KMS-11 (cell line): Measurements from ENCODE around the gene B3GAT1.

Experiments used
- H2AFZ ChIP-seq: fragments of 200-600 bp; sonication (generic); 2 replicates; pipeline ENCODE4 v1.6.1; 2016; ENCODE audit warnings: antibody characterized with exemption, mixed run types, low read depth
- H3K27ac ChIP-seq: fragments of 200-600 bp; sonication (generic); 2 replicates; pipeline ENCODE4 v1.6.1; 2016; ENCODE audit warnings: mild to moderate bottlenecking, mixed run types
- H3K27me3 ChIP-seq: fragments of 200-600 bp; sonication (generic); 2 replicates; pipeline ENCODE4 v1.6.1; 2017; ENCODE audit warnings: mild to moderate bottlenecking, low read depth, mixed run types, moderate library complexity; ENCODE audit not compliant: insufficient read depth
- H3K36me3 ChIP-seq: fragments of 200-600 bp; sonication (generic); 2 replicates; pipeline ENCODE4 v1.6.1; 2017; ENCODE audit warnings: mild to moderate bottlenecking, mixed run types; ENCODE audit not compliant: insufficient read depth
- H3K4me1 ChIP-seq: fragments of 200-600 bp; sonication (generic); 2 replicates; pipeline ENCODE4 v1.6.1; 2016; ENCODE audit warnings: mild to moderate bottlenecking, low read depth, mixed run types; ENCODE audit not compliant: poor library complexity, severe bottlenecking
- H3K4me2 ChIP-seq: fragments of 200-600 bp; sonication (generic); 2 replicates; pipeline ENCODE4 v1.7.0; 2016; ENCODE audit warnings: mild to moderate bottlenecking, mixed run types
- H3K4me3 ChIP-seq: fragments of 200-600 bp; sonication (generic); IDR thresholded peaks from 2 replicates; pipeline ENCODE4 v1.6.1; 2017; ENCODE audit warnings: low read depth, low read length, mixed read lengths; ENCODE audit not compliant: insufficient read depth
- H3K79me2 ChIP-seq: fragments of 200-600 bp; sonication (generic); 2 replicates; pipeline ENCODE4 v1.6.1; 2016; ENCODE audit warnings: low read depth, mixed run types; ENCODE audit not compliant: insufficient read depth
- H3K9ac ChIP-seq: fragments of 200-600 bp; sonication (generic); 2 replicates; pipeline ENCODE4 v1.6.1; 2016; ENCODE audit warnings: mild to moderate bottlenecking, mixed run types
- H4K20me1 ChIP-seq: fragments of 200-600 bp; sonication (generic); 2 replicates; pipeline ENCODE4 v1.6.1; 2016; ENCODE audit warnings: mild to moderate bottlenecking, mixed run types; ENCODE audit not compliant: insufficient read depth
- TF ChIP-seq, protein P1 (sequence below): fragments of 200-600 bp; sonication (generic); conservative IDR thresholded peaks from 2 replicates; pipeline ENCODE4 v1.6.1; 2017; ENCODE audit warnings: low read depth, mild to moderate bottlenecking, antibody characterized with exemption, low read length, moderate library complexity, mixed read lengths

The B3GAT1 gene

DNA sequence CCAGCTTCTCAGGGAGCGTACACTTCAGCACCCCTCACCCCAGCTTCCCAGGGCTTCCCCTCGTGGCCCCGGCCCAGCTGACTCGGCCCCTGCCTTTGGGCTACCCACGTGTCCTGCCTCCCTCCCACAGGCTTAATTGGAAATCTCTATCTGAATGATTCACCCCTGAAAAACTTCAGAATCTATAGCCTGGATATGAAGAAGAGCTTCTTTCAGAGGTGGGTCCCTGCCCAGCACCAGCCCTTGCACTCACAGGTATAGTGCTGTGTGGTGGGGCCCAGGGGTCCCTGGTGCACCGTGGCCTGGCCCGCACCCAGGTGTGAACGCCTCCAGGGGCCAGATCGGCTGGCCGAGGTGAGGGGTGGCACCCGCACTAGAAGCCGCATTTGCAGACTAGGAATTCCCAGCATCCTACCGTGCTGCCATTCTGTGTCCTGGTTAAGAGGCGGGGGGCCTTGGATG is 38.4 kb downstream of the B3GAT1 start:
- no peaks in the 10 kb centered on the region for H3K27me3 ChIP-seq
- H3K4me3 ChIP-seq, result no peak overlapping the region
- no peak overlapping the region for H2AFZ ChIP-seq
- no peaks in the 10 kb centered on the region for H3K36me3 ChIP-seq
- no peak overlapping the region for H3K9ac ChIP-seq
- H3K4me1 ChIP-seq, result no peaks in the 10 kb centered on the region
- no peak overlapping the region for H3K4me2 ChIP-seq
- no peak overlapping the region for H3K27ac ChIP-seq
- no peaks in the 10 kb centered on the region for H3K79me2 ChIP-seq
- H4K20me1 ChIP-seq, result no peaks in the 10 kb centered on the region
- TF ChIP-seq, protein P1, sequence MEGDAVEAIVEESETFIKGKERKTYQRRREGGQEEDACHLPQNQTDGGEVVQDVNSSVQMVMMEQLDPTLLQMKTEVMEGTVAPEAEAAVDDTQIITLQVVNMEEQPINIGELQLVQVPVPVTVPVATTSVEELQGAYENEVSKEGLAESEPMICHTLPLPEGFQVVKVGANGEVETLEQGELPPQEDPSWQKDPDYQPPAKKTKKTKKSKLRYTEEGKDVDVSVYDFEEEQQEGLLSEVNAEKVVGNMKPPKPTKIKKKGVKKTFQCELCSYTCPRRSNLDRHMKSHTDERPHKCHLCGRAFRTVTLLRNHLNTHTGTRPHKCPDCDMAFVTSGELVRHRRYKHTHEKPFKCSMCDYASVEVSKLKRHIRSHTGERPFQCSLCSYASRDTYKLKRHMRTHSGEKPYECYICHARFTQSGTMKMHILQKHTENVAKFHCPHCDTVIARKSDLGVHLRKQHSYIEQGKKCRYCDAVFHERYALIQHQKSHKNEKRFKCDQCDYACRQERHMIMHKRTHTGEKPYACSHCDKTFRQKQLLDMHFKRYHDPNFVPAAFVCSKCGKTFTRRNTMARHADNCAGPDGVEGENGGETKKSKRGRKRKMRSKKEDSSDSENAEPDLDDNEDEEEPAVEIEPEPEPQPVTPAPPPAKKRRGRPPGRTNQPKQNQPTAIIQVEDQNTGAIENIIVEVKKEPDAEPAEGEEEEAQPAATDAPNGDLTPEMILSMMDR, result no peak

DNA sequence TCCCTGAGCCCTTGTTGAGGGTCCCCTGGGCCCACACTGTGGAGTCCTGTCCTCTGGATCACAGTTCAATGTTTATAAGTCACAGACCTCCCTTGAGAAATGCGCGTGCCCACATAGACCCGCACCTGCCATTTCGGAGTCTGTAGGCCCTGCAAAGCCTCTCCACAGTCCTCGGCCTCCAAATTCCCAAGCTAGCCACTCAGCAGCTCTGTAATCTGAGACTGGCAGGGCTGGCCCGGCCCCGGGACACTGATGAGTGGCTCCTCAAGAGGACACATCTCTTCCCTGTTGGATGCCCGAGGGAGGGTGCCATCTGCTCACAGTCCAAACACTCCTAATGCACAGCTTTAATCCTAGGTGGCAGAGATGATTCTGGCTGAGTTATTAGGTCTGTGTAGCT is 39.1 kb downstream of the B3GAT1 start:
- Histone ChIP-seq H3K4me2 (no peak overlapping the region), H3K9ac (no peak overlapping the region), H3K79me2 (no peaks in the 10 kb centered on the region), H3K27me3 (no peaks in the 10 kb centered on the region), H3K4me1 (no peaks in the 10 kb centered on the region), H3K4me3 (no peak overlapping the region), H3K27ac (no peak overlapping the region), H4K20me1 (no peaks in the 10 kb centered on the region), H2AFZ (no peak overlapping the region), H3K36me3 (no peaks in the 10 kb centered on the region)
- TF ChIP-seq, protein P1, result no peak

DNA sequence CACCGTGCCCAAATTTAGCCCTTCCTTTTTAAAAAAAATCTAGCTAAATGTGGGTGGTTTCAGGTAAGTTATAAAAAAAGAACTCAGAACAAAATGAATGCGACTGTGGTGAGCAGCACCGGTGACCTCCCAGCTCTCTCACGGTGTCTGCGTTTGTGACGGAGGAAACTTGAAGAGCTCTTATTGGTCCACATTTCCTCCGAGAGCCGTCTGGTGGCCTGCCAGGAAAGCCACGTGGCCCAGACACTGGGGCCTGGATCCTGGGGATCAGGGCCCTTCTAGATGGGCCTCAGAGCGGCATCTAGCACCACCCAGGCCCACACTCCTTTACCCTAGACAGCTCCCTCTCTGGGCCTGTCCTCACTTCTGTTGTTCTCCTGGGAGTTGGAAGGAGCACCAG is 39.5 kb downstream of the B3GAT1 start:
- no peak overlapping the region for H3K9ac ChIP-seq
- no peak overlapping the region for H3K4me2 ChIP-seq
- H3K4me3 ChIP-seq, result no peak overlapping the region
- no peaks in the 10 kb centered on the region for H4K20me1 ChIP-seq
- H3K27me3 ChIP-seq, result no peaks in the 10 kb centered on the region
- H3K36me3 ChIP-seq, result no peaks in the 10 kb centered on the region
- H3K79me2 ChIP-seq, result no peaks in the 10 kb centered on the region
- no peak overlapping the region for H3K27ac ChIP-seq
- TF ChIP-seq, protein P1, result no peak
- H3K4me1 ChIP-seq, result no peaks in the 10 kb centered on the region
- no peak overlapping the region for H2AFZ ChIP-seq

DNA sequence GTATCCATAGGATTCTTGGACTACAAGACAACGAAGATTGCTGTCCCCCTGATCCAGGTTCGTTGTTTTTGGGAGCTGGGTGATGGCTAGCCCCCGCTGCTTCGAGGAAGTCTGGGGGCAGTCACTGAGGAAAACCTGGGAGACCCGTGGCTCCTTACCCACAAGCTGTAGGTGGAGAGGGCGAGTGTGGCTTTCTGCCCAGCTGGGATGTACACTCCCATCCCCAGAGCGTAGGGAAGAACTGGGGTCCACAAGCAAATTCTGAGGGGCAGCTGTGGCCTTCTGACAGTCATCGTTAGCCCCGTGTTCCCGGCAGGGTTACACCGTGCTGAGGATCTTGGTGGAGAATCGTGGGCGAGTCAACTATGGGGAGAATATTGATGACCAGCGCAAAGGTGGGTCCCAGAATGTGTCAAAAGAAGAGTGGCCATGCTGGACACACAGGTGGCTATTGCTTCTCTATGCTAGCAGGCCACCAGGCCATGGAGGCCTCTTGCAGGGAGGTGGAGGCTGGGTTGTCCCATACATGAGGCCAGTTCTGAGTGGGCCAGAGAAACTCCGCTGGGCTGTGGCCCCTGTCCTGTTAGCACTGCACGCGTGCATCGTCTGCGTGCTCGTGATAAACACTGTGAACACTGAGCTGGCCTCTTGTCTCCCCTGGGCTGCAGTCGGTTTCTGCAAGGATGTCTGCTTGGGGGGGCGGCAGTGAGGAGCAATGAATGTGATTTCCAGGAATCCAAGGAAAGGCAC is 40.4 kb downstream of the B3GAT1 start:
- no peaks in the 10 kb centered on the region for H4K20me1 ChIP-seq
- no peaks in the 10 kb centered on the region for H3K27me3 ChIP-seq
- TF ChIP-seq, protein P1, result no peak
- no peak overlapping the region for H3K4me2 ChIP-seq
- H3K36me3 ChIP-seq, result no peaks in the 10 kb centered on the region
- H3K4me3 ChIP-seq, result no peak overlapping the region
- no peaks in the 10 kb centered on the region for H3K79me2 ChIP-seq
- H3K27ac ChIP-seq, result no peak overlapping the region
- no peaks in the 10 kb centered on the region for H3K4me1 ChIP-seq
- H2AFZ ChIP-seq, result no peak overlapping the region
- H3K9ac ChIP-seq, result no peak overlapping the region
